ENCODE results near the gene ITSN1.

GRCh38 chr21:33618407-33618806 lies 23.9 kb upstream of the ITSN1 start:
- TF ChIP-seq, protein P1, sequence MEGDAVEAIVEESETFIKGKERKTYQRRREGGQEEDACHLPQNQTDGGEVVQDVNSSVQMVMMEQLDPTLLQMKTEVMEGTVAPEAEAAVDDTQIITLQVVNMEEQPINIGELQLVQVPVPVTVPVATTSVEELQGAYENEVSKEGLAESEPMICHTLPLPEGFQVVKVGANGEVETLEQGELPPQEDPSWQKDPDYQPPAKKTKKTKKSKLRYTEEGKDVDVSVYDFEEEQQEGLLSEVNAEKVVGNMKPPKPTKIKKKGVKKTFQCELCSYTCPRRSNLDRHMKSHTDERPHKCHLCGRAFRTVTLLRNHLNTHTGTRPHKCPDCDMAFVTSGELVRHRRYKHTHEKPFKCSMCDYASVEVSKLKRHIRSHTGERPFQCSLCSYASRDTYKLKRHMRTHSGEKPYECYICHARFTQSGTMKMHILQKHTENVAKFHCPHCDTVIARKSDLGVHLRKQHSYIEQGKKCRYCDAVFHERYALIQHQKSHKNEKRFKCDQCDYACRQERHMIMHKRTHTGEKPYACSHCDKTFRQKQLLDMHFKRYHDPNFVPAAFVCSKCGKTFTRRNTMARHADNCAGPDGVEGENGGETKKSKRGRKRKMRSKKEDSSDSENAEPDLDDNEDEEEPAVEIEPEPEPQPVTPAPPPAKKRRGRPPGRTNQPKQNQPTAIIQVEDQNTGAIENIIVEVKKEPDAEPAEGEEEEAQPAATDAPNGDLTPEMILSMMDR (IDR thresholded peaks at IDR 0.05), result no peak
- TF ChIP-seq POLR2A (IDR thresholded peaks at IDR 0.05), result no peak
